HFF-Myc (cell line): Measurements from ENCODE around the gene NIFK.
A peak's percentile ranks its signal among the peaks of the same experiment; 100 is the strongest.
"Not testable (repeated sequence)": the region's sequence is repeated elsewhere in the genome, so short reads cannot be mapped to it uniquely, and the experiment has no call there.

ENCODE experiments used
- DNase-seq: peaks from one replicate; pipeline ENCODE4 v3.0.0-alpha.2; 2011; ENCODE audit warnings: low read depth; ENCODE audit errors: extremely low read depth
- H3K4me3 ChIP-seq: replicated peaks from 2 replicates; pipeline ENCODE4 v1.5.1; 2011; ENCODE audit warnings: low read depth, mild to moderate bottlenecking, control low read depth, low read length
- TF ChIP-seq, protein P1 (sequence below): IDR thresholded peaks from 2 replicates; pipeline ENCODE4 v1.5.1; 2012; ENCODE audit warnings: mild to moderate bottlenecking, low read depth, low read length, control low read depth; ENCODE audit errors: missing control alignments

The NIFK gene

DNA sequence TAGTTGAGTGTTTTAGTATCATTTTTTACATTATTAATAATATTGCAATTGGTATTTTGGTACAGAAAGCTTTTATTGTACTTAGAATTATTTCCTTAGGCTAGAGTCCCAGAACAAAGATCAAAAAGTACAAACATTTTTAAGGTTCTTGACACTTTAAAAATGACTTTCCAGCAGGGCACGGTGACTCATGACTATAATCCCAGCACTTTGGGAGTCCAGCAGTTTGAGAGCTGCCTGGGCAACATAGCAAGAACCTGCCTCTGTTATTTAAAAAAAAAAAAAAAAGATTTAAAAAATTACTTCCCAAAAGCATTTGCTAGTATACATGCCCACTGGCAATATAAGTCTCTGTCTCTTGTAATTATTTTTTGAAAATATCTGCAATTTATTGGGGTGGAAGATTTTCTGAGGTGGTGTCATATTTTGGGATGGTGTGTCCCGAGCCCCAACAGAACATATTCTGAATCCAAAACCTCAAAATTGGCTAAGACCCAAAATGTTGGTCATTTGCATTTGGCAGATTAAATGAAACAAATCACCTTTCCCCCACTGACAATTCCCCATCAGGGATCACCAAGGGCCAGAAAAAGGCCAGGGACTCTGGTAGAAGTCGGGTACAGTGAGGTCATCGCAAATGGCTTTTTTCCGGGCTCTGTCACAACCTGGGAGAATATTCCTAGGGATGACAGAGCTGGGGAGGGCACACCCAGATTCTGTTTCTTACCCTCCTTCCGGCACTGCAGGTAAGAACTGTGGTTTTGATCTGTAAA, 42.1 kb downstream of the NIFK start:
- TF ChIP-seq, protein P1, sequence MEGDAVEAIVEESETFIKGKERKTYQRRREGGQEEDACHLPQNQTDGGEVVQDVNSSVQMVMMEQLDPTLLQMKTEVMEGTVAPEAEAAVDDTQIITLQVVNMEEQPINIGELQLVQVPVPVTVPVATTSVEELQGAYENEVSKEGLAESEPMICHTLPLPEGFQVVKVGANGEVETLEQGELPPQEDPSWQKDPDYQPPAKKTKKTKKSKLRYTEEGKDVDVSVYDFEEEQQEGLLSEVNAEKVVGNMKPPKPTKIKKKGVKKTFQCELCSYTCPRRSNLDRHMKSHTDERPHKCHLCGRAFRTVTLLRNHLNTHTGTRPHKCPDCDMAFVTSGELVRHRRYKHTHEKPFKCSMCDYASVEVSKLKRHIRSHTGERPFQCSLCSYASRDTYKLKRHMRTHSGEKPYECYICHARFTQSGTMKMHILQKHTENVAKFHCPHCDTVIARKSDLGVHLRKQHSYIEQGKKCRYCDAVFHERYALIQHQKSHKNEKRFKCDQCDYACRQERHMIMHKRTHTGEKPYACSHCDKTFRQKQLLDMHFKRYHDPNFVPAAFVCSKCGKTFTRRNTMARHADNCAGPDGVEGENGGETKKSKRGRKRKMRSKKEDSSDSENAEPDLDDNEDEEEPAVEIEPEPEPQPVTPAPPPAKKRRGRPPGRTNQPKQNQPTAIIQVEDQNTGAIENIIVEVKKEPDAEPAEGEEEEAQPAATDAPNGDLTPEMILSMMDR, result no peak
- no peak for DNase-seq
- H3K4me3 ChIP-seq, result no peak overlapping the region

DNA sequence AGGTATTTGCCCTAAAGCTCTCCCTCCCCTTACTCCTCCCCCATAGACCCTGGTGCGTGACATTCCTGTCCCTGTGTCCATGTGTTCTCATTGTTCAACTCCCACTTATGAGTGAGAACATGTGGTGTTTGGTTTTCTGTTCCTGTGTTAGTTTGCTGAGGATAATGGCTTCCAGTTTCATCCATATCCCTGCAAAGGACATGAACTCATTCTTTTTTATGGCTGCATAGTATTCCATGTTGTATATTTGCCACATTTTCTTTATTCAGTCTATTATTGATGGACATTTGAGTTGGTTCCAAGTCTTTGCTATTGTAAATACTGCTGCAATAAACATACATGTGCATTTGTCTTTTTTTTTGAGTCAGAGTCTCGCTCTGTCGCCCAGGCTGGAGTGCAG, 46.1 kb downstream of the NIFK start:
- not testable (repeated sequence) for DNase-seq, H3K4me3 ChIP-seq

DNA sequence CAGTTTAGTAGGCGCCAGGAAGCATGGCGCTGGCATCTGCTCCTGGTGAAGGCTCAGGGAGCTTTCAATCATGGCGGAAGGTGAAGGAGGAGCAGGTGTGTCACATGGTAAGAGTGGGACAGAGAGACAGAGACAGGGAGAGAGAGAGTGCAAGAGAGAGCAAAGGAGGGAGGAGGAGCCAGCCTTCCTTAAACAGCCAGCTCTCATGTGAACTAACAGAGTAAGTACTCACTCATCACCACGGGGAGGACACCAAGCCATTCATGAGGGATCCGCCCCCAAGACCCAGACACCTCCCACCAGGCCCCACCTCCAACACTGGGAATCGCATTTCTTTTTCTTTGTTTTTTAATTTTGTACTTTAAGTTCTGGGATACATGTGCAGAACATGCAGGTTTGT, 46.6 kb downstream of the NIFK start:
- TF ChIP-seq, protein P1, result no peak
- DNase-seq, result no peak
- H3K4me3 ChIP-seq, result no peak overlapping the region

DNA sequence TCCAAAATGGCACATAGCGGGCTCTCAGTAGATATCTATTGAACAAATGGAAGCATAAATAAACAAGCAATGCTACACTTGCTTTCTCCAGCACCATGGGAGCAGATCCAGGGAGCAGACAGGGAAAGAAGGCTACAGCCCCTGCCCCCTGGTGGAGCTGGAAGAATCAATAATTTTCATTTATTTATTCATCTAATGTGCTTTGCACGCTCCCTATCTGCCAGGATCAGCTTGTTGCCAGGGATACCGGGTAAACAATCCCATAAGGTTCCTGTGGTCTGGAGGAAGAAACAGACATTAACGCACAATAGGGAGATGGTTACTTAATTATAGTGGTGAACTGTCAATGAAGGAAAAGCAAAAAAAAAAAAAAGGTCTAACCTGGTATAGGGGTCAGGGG, 47.3 kb downstream of the NIFK start:
- DNase-seq, result peak; percentile 72
- TF ChIP-seq, protein P1, result peak; percentile 53
- H3K4me3 ChIP-seq, result no peak overlapping the region

DNA sequence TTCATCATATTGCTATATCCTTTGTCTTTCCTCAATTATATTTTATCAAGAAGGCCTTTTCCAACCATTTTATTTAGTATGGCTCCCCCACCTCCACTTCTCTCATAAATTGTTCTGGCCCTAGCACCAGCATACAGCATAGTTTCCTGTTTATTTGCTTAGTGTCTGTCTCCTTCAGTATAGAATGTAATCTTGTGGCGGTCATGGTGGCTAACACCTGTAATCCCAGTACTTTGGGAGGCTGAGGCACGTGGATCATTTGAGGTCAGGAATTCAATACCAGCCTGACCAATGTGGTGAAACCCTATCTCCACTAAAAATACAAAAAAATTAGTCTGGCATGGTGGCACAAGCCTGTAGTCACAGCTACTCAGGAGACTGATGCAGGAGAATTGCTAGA, 47.9 kb downstream of the NIFK start:
- no peak for DNase-seq
- TF ChIP-seq, protein P1, result no peak
- H3K4me3 ChIP-seq, result no peak overlapping the region

DNA sequence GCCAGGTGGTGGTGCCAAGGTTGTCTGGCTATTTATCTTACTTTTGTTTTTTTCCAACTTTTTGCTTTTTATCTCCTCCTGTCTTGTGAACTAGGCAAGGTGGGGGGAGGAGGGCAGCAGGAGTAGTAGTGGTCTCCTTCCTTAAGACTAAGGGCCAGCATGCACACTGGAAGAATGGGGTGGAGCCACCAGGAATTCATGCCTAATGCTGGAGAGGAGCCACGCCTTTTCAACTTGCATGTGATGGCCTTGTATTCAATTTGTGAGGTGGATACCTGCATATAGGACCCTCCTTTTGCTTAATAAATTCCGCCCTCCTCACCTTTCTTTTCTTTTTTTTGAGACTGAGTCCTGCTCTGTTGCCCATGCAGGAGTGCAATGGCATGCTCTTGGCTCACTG, 49.8 kb downstream of the NIFK start:
- TF ChIP-seq, protein P1, result no peak
- no peak for DNase-seq

DNA sequence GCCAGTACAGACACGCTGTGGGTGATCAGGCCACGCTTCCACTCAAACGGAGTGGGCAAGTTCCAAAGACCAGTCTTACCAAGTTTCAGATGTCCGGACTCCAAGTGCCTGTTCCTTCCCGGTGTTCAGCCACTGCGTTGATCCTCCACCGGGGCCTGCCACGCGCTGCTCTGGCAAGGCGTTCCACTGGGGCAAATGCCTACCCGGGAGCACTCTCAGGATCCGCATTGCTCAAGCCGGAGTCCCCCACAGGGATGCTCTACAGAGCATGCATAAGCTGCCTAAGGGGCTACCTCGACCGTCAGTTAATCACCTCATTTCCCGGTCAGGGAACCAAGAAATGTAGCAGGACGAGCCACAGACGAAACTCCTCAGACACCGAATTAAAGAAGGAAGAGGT, 50.5 kb downstream of the NIFK start:
- no peak overlapping the region for H3K4me3 ChIP-seq
- TF ChIP-seq, protein P1, result no peak
- DNase-seq, result no peak

More for the DNA sequence above, 49.8 kb downstream of the NIFK start:
- no peak overlapping the region for H3K4me3 ChIP-seq
